LNCaP clone FGC (cell line): Measurements from ENCODE around the gene WNT3.

ENCODE experiments used
- DNase-seq: peaks from one replicate; pipeline ENCODE4 v3.0.0-alpha.2; 2011; ENCODE audit warnings: low read depth
- H3K4me3 ChIP-seq: 2 replicates; pipeline ENCODE4 v1.5.1; 2011; ENCODE audit warnings: mild to moderate bottlenecking, low read depth, low read length, control low read depth
- CTCF ChIP-seq: IDR thresholded peaks from 2 replicates; pipeline ENCODE4 v1.5.1; 2012; ENCODE audit warnings: mild to moderate bottlenecking; ENCODE audit not compliant: control insufficient read depth, insufficient read depth; ENCODE audit errors: extremely low read depth

WNT3 gene

DNA sequence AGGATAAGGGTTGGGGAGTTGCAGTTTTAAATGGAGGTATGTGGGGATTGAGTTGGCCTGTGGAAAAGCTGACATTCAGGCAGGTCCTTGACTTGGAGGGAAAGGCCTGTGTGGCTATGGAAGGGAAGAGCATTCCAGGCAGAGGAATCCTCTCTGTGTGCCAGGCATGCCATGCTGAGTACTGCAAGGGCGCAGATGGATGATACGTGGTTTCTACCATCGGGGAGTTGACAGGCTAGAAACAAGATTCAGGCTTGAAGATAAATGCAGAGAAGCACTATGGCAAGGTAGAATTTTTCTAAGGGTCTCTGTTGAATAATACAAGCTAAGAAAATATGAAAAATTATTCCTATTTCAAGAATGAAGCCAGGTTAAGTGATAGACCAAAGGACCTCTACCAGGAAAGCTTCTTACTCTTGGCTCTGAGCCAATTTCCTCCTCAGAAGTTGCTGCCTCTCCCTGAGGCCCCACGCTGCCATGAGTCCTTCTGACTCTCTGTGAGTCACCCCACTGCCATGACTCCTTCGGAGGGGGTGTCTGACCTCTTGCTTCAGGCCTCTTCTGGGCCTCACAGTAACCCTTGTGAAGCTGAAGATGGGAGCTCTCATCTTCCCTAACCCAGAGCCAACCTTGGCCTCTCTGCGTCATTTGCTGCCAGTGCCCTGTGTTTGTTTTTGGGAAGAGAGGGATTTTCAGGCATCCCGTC lies 75.8 kb downstream of the WNT3 start:
- TF ChIP-seq CTCF, result no peak
- DNase-seq, result no peak
- no peak overlapping the region for H3K4me3 ChIP-seq

GRCh38 chr17:46741122-46741730 lies 77.3 kb downstream of the WNT3 start:
- no peak for DNase-seq
- TF ChIP-seq CTCF, result no peak
- H3K4me3 ChIP-seq, result no peak overlapping the region

DNA sequence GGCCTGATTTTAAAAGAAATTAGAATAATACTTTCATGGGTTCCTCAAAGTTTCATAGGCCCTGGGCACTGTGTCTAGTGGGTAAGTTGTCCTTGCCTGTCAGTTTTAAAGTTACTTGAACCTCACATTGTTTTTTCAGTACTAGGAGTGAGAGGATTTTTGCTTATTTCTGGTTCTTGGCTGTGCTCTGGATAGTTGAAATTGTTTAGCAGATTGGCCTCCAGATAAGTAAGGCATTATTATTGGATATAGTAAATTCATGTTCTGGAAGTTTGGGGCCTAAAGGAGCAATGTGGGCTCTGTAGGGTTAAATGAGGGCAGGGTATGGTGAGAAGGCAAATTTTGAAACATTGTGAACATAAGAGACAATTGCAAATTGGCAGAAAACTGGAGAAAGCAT lies 78.5 kb downstream of the WNT3 start:
- no peak overlapping the region for H3K4me3 ChIP-seq
- DNase-seq, result no peak
- no peak for TF ChIP-seq CTCF

DNA sequence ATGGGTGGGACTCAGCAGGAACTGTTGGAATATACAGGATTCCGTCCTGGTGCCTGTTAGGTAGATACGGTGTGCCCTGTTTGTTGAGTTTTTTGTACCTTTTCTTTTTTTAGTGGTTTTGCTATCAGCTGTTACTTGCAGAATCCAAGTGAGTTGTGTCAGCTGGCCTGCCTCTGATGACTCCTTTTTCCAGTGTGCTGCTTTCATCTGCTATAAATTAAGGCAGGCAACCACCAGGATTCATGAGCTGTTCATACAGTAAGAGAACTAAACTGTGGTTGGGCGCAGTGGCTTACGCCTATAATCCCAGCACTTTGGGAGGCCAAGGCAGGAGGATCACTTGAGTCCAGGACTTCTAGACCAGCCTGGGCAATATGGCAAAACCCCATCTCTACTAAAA lies 79.9 kb downstream of the WNT3 start:
- DNase-seq, result no peak
- no peak for TF ChIP-seq CTCF
- no peak overlapping the region for H3K4me3 ChIP-seq

DNA sequence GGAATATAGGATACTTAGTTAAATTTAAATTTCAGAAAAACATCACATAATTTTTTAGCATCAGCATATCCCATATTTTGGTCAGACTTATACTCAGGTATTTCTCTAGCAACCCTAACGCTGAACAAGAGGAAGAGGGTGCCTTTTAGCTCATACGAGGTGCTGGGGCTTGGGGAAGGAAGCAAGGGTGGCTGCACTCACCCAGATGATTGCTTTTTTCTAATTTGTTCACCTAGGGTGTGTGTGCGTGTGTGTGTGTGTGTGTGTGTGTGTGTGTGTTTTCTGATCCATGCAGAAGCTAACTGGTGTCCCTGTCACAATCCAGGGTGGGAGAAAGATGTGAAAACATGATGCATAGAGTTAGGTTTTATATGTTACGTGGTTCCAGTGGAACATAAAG lies 81.2 kb downstream of the WNT3 start:
- no peak for DNase-seq
- no peak overlapping the region for H3K4me3 ChIP-seq
- TF ChIP-seq CTCF, result no peak

- no peak overlapping the region for H3K4me3 ChIP-seq
- no peak for TF ChIP-seq CTCF
- DNase-seq, result no peak
These were observed 82.4 kb downstream of the WNT3 start for GRCh38 chr17:46736100-46736499.
